ENCODE measurements around the gene PIWIL4.
"Not testable (repeated sequence)": the region's sequence is repeated elsewhere in the genome, so short reads cannot be mapped to it uniquely, and the experiment has no call there.

Gene PIWIL4

DNA sequence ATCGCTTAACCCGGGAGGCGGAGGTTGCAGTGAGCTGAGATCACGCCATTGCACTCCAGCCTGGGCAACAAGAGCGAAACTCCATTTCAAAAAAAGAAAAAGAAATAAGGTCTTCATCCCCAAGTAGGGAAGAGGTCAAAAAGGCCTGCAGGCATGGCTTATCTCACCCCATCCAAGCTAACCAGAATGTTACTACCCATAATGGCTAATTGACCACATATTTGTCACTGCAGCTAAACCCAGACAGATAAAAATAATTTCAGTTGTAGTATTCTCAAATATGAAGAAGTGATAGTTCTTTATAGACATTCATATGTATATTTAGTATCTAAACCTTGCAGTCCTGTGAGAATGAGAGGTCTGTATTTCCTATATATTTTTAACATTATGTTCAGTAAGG lies 17.8 kb downstream of the PIWIL4 start:
- no peak for DNase-seq (ENCODE audit: low read depth in 2 of 2)

DNA sequence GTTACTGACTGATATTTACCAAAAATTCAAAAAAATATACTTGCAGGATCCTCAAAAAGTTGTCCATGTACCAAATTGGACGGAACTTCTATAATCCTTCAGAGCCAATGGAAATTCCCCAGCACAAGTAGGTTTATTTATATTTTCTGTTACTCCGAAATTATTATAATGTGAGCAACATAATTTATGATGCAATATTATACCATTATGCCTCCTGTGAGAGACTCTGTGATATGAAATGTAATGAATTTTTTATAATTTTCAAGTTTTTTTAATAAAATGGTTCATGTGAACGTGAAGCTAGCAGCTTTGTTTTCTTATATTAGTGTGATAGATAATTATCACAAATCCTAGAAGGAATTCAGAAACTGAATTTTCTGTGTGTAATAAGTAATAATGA lies 18.2 kb downstream of the PIWIL4 start:
- no peak for DNase-seq (ENCODE audit: low read depth in 2 of 2)

DNA sequence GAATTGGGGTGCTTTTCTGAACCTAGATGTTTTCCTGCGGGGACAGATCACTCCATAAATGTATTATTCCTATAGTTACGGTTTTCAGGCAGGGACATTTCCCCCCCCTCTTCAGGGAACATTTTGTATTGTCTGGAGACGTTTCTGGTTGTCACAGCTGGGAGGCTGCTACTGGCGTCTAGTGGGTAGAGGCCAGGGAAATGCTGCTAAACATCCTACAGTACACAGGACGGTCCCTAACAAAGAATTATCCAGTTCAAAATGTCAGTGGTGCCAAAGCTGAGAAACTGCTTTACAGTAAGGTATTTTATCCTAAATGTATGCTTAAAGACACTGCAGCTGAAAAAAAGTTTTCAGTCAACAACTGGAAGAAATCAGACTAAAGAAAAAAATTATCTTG lies 19.4 kb downstream of the PIWIL4 start:
- DNase-seq (ENCODE audit: low read depth in 2 of 2): no peak

DNA sequence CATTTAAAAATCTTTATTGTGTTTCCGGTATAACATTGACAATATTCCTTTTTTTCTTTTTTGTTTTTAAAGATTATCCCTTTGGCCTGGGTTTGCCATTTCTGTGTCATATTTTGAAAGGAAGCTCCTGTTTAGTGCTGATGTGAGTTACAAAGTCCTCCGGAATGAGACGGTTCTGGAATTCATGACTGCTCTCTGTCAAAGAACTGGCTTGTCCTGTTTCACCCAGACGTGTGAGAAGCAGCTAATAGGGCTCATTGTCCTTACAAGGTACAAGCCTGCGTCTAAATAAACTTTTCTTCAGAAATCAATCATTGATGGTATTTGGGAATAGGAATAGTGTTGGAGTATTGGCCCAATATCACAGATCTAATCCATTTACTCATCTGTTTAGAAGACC lies 19.8 kb downstream of the PIWIL4 start:
- DNase-seq (ENCODE audit: low read depth in 2 of 2): no peak

DNA sequence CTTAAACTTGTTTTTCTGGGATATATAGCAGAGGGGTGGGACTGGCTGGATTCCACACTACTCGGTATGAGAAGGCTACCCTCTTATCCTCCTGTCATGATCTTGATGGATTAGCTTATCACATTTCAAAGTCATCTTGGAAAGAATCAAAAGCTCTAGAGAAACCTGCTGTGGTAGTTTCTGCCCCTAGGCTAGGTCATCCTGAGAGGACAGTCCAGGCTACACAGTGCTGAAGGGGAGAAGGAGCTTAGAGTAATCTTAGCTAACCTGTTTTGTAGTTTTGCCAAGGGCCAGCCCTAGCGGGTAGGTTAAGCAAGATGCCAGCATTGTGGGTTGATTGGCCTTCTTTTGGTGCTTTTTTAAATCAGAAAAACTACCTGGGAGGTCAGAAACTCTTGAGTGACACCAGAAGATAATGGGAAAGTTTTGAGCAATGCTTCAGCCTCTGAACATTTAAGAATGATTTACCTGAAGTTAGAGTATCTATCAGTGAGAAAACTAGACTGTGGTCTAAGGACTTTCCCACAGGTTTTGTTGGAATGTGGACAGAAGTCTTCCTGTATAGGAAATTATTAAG lies 21.3 kb downstream of the PIWIL4 start:
- DNase-seq (ENCODE audit: low read depth in 2 of 2): no peak

DNA sequence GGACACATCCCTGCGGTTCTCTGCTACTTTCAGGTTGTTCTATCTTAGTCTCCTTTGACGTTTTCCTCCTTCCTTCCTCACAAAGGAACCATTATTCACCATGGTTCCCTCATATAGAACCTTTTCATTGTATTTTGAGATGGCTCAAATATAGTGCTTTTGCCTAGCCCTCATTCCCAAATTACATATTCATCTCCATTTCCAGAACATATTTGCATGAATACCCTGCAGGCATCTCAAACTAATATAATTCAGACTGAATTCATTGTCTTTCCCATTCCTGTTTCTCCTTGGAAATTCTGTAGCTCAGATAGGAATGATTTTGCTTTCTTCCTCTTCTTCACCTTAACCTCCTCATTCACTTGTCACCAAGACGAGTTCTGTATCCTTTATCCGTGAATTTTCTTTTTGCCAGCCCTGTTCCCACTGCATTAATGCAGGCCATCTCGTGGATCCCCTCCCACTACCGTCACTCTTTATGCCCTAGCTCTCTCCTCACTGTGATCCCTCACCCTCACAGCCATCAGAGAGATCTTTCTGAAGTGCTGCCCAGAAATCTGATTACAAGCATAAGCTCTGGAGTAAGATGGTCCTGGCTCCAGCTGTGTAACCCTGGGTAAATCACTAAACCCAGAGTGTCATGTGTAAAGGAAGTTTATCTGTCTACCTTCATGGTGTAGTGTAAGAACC lies 23.3 kb downstream of the PIWIL4 start:
- no peak for DNase-seq (ENCODE audit: low read depth in 2 of 2)

DNA sequence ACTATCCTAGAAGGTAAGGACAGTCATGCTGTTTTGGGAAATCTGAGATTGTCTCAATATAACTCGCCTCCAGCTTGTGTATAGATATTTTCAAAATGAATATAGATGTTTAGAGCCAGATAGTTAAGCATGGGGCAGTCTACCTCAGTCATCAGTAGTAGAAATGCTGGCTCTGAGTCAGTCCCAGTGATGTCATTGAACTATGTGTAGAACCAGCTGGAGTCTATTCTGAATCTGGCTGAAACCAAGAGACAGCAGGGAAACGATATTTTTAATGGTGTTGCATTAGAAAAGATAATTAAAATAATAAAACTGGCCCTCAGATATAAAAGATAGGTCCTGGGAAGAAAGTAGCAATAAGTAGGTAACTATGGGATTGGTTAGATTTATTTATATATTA lies 25.9 kb downstream of the PIWIL4 start:
- no peak for DNase-seq (ENCODE audit: low read depth in 2 of 2)

DNA sequence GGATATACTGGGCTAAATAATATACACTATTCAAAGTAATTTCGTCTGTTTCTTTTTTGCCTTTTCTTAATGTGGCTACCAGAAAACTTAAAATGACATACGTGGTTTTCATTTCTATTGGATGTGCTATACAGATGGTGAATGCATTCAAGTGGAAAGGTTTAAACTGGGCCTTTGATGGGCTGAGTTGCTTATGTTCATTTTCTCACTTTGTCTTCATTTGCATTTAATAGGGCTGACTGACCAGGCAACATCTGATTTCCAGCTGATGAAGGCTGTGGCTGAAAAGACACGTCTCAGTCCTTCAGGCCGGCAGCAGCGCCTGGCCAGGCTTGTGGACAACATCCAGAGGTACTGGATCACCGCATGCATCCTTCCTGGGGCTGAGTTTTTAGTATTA lies 27.9 kb downstream of the PIWIL4 start:
- DNase-seq (ENCODE audit: low read depth in 2 of 2): no peak

DNA sequence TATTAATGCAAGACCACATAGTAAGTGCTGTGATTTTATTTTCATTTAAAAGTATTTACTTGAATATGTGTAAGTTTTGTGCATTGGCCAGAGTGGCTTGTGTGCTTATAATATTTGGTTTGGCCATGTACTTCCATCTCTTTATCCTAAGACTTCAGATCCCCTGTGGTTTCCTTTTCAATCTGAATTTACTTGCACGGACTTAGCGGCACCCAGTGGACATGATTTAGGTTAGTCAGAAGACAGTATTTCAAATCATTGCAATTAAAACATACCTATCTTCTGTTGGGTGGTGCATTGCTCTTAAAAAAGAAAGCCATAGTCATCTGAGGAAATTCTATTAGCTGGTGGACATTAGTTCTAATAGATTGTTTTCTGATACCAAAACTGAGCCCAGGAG lies 30.7 kb downstream of the PIWIL4 start:
- no peak for DNase-seq (ENCODE audit: low read depth in 2 of 2)

DNA sequence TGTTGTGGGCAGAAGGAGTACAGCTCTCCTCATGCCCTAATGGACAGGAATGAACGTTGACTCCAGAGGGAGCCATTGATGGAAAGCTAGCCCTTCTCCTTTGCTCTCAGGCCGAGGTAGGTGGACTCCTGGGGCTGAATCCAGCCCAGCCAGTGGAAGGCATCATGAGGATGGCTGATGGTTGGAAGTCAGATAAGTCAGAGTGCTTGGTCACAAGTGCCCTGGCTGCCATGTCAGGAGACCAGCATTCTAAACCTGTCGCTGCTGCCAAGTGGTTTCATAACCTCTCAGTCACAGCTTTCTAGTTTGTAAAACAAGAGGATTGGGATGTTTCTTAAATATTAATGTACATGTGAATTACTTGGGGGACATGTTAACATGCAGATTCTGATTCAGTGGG lies 32.3 kb downstream of the PIWIL4 start:
- no peak for DNase-seq (ENCODE audit: low read depth in 2 of 2)

DNA sequence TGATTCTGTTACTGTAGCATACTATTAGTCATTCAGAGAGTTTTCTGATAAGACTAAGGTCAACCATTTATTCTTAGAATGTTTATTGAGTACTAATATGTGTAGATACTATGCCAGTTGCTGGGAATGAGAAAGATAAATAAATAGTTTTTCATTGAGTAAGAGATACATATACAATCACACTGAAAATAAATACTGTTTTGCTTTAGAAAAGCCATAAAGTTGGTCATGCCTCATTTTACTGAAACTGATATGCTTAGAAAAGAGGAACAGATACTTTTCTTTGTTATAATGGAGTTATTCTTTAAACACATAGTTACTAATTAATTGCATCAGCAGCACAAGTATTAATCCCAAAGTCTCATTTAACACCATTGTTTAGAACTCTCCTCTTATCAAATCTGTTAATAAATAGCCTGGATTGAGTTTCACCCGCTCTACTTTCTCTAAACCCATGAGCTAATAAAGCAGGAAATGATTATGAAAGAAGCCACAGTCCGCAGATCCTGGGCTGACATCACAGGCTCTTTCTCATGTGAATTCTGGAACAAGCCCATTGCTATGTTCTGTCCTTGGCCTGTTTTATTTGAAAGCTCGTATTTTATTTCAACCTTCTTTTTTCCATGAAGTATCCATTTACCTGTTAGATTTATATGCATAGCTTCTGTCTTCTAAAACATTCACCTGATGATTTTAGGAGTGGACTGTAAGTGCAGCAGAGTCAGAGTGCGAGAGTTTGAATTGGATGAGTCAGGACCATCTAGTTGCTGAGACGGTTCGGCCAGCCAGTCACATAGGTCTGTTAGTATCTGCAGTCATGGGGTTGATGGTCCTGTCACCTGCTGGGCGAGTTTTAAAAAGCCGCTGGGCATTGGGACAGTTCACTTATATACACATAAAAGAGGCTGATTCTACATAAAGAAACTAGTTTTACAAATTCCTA lies 35.5 kb downstream of the PIWIL4 start:
- DNase-seq (ENCODE audit: low read depth in 2 of 2): peak in 1 of 2 donors; percentile 33

DNA sequence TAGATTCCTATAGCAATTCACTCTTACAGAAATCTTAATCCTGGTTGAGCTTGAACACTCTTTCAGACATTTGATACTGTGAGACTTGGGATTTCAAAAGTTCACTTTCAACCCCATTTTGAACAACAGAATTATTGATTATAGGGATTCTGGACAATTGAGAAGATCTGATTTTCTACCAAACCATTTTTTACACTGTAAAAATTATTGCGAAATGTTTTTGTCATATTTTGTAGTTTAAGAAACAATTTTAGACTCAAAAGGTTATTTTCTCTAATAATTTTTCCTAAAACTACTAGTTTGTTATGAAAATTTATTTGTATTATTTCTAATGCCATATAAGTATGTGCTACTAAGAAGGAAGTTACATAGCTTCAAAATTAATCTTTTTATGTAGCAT lies 36.4 kb downstream of the PIWIL4 start:
- no peak for DNase-seq (ENCODE audit: low read depth in 2 of 2)

DNA sequence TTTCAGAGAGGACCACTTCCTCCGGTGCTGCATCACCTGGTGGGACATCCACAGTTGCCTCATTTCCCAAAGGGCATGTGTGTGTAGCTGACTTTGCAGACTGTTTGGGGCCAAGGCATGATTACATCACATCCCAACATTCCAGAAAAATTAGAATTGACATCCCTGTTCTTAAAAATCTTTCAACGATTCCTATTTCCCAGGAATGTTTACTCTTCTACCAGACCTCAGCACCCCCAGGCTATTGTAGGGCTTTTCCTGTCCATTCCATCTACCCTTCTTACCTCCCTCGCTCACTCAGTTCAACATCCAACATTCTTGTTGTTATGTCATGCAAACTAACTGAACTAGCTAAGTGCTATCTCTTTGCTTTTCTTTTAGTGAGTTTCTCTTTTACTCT lies 37.3 kb downstream of the PIWIL4 start:
- DNase-seq (ENCODE audit: low read depth in 2 of 2): no peak

DNA sequence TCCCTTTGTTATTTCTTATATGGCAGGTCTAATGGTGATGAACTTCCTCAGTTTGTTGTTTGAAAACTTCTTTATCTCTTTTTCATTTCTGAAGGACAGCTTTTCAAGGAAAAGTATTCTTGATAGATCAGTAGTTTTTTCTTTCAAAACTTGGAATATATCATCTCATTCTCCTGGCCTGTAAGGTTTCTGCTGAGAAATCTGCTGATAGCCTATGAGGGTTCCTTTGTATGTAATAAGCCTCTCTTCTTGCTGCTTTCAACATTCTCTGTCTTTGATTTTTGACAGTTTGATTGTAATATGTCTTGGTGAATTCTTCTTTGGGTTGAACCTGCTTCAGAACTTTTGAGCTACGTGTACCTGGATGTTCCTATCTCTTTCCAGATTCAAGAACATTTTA lies 46.0 kb downstream of the PIWIL4 start:
- no peak for DNase-seq (ENCODE audit: low read depth in 2 of 2)

DNA sequence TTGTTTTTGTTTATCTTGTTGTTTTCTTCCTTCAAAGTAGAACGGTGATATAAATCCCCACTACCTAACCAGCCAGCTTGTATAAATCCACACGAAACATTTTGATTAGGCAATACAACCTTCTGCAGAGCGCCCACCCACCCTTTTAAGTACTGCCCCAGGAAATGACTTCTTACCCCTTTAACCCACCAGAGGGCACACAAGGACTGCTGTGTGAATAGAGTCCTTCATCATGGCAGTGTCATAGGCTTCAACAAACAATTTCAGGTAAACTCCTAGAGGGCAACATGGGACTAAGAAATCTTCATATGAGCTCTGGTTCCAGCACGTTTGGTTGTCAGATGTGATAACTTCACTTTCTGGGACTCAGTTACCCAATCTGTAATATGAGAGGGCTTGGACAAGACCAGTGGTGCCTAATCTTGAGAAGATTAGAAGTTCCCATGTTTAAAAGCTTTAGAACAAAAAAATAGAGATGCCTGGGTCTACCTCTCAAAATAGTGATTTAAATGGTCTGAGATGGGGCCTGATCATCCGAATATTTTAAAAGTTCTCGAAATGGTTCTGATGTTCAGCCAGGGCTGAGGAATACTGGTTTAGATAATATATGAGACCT lies 56.1 kb downstream of the PIWIL4 start:
- DNase-seq (ENCODE audit: low read depth in 2 of 2): no peak

DNA sequence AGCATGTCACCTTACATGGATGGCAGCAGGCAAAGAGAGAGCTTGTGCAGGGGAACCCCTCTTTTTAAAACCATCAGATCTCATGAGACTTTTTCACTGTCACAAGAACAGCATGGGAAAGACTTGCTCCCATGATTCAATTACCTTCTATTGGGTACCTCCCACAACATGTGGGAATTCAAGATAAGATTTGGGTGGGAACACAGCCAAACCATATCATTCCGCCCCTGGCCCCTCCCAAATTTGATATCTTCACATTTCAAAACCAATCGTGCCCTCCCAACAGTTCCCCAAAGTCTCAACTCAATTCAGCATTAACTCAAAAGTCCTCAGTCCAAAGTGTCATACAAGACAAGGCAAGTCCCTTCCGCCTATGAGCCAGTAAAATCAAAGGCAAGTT lies 58.3 kb downstream of the PIWIL4 start:
- DNase-seq (ENCODE audit: low read depth in 2 of 2): not testable (repeated sequence)

DNA sequence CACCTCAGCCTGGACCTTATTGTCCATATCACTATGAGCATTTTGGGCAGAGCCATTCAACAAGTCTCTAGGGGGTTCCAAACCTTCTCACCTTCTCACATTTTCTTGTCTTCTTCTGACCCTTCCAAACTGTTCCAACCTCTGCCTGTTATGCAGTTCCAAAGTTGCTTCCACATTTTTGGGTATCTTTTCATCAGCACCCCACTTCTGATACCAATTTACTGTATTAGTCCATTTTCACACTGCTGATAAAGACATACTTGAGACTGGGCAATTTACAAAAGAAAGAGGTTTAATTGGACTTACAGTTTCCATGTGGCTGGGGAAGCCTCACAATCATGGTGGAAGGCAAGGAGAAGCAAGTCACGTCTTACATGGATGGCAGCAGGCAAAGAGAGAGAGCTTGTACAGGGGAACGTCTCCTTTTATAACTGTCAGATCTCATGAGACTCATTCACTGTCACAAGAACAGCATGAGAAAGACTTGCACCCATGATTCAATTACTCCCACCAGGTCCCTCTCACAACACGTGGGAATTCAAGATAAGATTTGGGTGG lies 59.9 kb downstream of the PIWIL4 start:
- not testable (repeated sequence) for DNase-seq (ENCODE audit: low read depth in 2 of 2)

DNA sequence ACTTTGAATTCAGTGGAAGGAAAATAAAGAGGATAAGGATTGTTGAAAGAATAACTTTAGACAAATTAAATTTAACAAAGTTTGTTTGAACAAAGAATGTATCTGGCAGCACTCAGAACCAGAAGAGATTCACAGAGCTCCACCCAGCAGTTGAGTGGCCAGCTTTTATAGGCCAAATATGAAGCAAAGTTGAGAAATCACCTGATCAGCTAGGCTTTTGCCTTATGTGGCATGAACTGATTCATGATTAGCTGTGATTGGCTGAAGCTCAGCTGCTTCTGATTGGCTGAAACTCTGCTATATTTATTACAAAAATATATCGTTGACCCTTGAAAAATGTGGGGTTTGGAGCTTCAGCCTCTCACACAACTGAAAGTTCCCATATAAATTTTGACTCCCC lies 62.6 kb downstream of the PIWIL4 start:
- DNase-seq (ENCODE audit: low read depth in 2 of 2): no peak

DNA sequence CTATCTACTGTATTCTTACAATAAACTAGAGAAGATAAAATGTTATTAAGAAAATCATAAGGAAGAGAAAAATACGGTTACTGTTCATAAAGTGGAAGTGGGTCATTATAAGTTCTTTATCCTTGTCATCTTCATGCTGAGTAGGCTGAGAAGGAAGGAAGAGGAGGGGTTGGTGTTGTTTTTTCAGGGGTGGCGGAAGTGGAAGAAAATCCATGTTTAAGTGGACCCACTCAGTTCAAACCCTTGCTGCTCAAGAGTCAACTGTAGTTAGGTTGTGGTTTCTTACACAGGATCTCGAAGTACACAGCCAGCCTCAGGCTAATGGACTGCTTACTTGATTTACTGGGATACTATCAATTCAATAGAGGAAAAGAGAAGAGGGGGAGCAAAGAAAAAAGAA lies 63.1 kb downstream of the PIWIL4 start:
- no peak for DNase-seq (ENCODE audit: low read depth in 2 of 2)

DNA sequence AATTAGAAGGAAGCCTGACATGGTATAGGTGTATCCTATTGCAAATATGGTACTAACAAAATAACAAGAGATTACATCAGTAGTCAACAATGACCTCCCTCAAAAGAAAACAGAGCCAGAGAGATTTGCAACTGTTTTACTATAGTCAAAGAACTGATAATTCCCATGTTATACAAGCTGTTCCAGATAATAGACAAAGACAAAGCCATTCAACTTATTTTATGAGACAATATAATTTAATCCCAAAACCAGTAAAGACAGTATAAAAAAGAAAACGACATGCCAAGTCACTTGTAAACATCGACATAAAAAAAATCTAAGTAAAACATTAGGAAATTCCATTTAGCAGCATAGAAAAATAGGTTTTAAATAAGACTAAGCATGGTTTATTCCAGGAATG lies 65.2 kb downstream of the PIWIL4 start:
- DNase-seq (ENCODE audit: low read depth in 2 of 2): no peak

DNA sequence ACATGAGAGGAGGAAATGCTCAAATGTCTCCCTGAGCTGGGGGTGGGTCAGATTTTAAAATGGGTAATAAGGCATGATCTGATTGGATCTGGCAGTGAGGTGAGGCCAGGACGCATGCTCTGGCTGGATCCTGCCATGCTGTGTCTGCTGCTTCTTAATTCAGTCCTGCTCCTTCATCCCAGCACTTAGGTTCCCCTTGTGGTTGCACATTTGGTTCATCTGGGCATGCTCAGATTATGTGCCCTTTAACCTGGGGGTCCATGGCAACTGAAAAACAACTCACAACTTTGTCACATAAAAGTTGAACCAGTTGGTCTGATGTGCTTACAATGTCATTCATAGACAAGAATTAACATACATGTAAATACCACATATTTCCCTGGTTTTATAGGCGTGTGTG lies 67.9 kb downstream of the PIWIL4 start:
- DNase-seq (ENCODE audit: low read depth in 2 of 2): no peak

DNA sequence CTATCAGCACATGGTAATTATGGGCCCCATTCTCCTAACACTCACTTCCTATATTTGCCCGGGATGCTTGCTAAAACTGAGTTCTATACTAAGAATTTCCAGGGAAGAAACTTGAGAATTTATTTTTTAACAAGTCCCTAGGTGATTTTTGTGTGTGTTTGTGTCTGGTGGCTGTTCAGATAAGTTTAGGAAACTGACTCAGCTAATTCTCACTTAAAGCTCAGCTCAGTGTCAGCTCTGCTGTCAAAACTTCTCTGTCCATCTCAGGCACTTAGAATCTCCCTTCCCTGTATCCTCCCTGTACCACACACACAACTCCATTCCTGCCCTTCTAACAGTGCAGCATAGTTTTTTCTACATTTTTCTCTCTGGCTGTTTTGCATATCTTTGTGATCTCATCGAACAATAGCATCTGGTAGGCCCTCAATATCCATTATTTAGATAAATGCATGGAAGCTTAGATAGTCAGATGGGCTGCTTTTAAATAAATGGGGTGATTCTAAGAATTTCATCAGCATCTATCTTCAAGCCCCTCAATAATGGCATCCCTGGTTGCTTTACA lies 69.3 kb downstream of the PIWIL4 start:
- no peak for DNase-seq (ENCODE audit: low read depth in 2 of 2)
